Left lung (tissue), 10 donors: Measurements from ENCODE around the gene FHAD1. TPM values are rescaled to one million over a fixed set of nuclear protein-coding genes. Genes with fewer than 3 reads are reported as not detected.

Source experiments
- ATAC-seq: fragments of 200-7000 bp; cut with Tn5 transposase; one replicate; pipeline ENCODE4 v1.9.1; 2020; ENCODE audit warnings: moderate library complexity
- DNase-seq, 4 donors: peaks; one replicate each; pipeline ENCODE4 v3.0.0-alpha.2; 2013 to 2020
- H3K27ac ChIP-seq, 2 donors: fragments of 200-600 bp; sonication (generic) in 1 of 2; one replicate each; pipeline versions ENCODE4 v1.5.0 to v1.8.0; 2020 to 2021
- H3K27me3 ChIP-seq, 2 donors: fragments of 200-600 bp; sonication (generic) in 1 of 2; one replicate each; pipeline versions ENCODE4 v1.5.0 to v1.8.0; 2020 to 2021
- H3K36me3 ChIP-seq, 2 donors: fragments of 200-600 bp; sonication (generic) in 1 of 2; one replicate each; pipeline versions ENCODE4 v1.5.0 to v1.8.0; 2020 to 2021
- H3K4me1 ChIP-seq, 2 donors: fragments of 200-600 bp; one replicate each; pipeline ENCODE4 v1.8.0; 2021
- H3K4me3 ChIP-seq, 2 donors: fragments of 200-600 bp; sonication (generic) in 1 of 2; one replicate each; pipeline versions ENCODE4 v1.5.0 to v1.8.0; 2020 to 2021; ENCODE audit warnings: mild to moderate bottlenecking in 1 of 2
- H3K9me3 ChIP-seq, 2 donors: fragments of 200-600 bp; sonication (generic) in 1 of 2; one replicate each; pipeline versions ENCODE4 v1.5.0 to v1.8.0; 2020 to 2021
- intact Hi-C, 2 donors: fragments of 100-400 bp; cut with DNase I; formaldehyde crosslinking; loops; one replicate each; pipeline versions ENCODE4 v1.11.2 to v1.14.2; 2022
- polyA plus RNA-seq, 6 donors: library from polyadenylated mRNA; unstranded; fragments of 120-200 nt; gene quantifications; one replicate each; pipeline ENCODE4 v1.2.1, GENCODE V29; 2013; ENCODE audit not compliant: insufficient read length in 6 of 6
- total RNA-seq, 2 donors: library from RNA; stranded (reverse); fragmentation: NEBNext Ultra II Directional; extraction: Animal tissue kit (Norgen Biotek cat#: 25700); gene quantifications; one replicate each; pipeline ENCODE4 v1.2.1, GENCODE V29; 2021
- TF ChIP-seq, protein P1 (sequence below), 2 donors: fragments of 200-600 bp; sonication (generic) in 1 of 2; IDR thresholded peaks; one replicate each; pipeline versions ENCODE4 v1.5.0 to v1.8.0; 2021; ENCODE audit warnings: antibody characterized with exemption in 2 of 2
- donor health status: DM: no; HTN: yes; CAD: no.
- donor health status: DM: no; HTN: no; CAD: no.

Gene FHAD1
- total and polyA plus RNA-seq, 8 donors = 1.1 to 8.5 (median 3.9) TPM

- Histone ChIP-seq H3K4me1 (no peaks in the 10 kb centered on the region), H3K27me3 (no peaks in the 10 kb centered on the region), H3K36me3 (no peaks in the 10 kb centered on the region), H3K4me3 (no peak overlapping the region), H3K27ac (no peak overlapping the region), H3K9me3 (peaks cover 0 to 3% of the 10 kb centered on the region in 2 donors)
- DNase-seq (no peak), ATAC-seq (no peak)
- TF ChIP-seq, protein P1, sequence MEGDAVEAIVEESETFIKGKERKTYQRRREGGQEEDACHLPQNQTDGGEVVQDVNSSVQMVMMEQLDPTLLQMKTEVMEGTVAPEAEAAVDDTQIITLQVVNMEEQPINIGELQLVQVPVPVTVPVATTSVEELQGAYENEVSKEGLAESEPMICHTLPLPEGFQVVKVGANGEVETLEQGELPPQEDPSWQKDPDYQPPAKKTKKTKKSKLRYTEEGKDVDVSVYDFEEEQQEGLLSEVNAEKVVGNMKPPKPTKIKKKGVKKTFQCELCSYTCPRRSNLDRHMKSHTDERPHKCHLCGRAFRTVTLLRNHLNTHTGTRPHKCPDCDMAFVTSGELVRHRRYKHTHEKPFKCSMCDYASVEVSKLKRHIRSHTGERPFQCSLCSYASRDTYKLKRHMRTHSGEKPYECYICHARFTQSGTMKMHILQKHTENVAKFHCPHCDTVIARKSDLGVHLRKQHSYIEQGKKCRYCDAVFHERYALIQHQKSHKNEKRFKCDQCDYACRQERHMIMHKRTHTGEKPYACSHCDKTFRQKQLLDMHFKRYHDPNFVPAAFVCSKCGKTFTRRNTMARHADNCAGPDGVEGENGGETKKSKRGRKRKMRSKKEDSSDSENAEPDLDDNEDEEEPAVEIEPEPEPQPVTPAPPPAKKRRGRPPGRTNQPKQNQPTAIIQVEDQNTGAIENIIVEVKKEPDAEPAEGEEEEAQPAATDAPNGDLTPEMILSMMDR (IDR thresholded peaks at IDR 0.05) = no peak
- intact Hi-C loops = loop anchor here in 1 of 2 donors (10.0 kb wide), 1 partner anchor 185 kb away; no protein-coding TSS in a partner anchor
Observed at GRCh38 chr1:15309687-15310086, 62.7 kb downstream of the FHAD1 start.

- Histone ChIP-seq H3K9me3 (peaks cover 0 to 3% of the 10 kb centered on the region in 2 donors), H3K27me3 (no peaks in the 10 kb centered on the region), H3K36me3 (no peaks in the 10 kb centered on the region), H3K27ac (no peak overlapping the region), H3K4me3 (no peak overlapping the region), H3K4me1 (no peaks in the 10 kb centered on the region)
- no peak for ATAC-seq
- TF ChIP-seq, protein P1 (IDR thresholded peaks at IDR 0.05) = no peak
- intact Hi-C loops = no loop called here
- DNase-seq = no peak
Observed at GRCh38 chr1:15310544-15310943, 63.5 kb downstream of the FHAD1 start.

DNA sequence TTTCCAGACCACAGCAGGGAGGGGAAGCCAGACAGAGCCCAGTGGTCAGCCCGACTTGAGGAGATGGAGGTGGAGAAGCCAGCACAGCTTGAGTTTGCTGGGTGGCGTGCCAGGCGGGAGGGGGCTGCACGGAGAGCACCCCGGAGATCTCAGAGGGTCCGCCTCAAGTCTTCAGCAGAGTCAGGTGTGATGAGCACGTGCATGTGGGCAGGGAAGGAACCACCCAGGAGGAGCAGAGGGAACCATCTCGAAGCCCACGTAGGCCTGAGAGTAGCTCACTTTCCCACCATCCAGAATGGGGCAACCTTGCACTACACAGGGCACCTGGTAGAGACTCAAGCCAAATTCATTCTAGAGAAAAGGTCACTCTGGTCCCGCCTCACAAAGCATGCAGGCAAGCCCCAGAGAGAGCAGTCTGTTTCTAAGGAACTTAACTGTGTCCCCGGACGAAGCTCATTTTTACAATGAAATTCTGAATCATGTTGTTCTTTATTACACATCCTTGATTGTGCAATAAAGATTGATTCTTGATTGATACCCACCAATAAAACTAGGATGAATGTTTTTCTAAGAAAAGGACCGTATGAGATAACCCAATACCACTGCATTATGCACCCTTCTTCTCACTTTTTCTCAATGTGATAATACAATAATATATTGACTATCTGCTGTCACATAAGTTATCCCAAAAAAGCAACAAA, 64.2 kb downstream of the FHAD1 start:
- DNase-seq = no peak
- Histone ChIP-seq H3K4me1 (no peaks in the 10 kb centered on the region), H3K36me3 (no peaks in the 10 kb centered on the region), H3K27ac (no peak overlapping the region), H3K4me3 (no peak overlapping the region), H3K27me3 (no peaks in the 10 kb centered on the region), H3K9me3 (peaks cover 0 to 3% of the 10 kb centered on the region in 2 donors)
- no peak for ATAC-seq
- TF ChIP-seq, protein P1 (IDR thresholded peaks at IDR 0.05) = no peak
- intact Hi-C loops = no loop called here

DNA sequence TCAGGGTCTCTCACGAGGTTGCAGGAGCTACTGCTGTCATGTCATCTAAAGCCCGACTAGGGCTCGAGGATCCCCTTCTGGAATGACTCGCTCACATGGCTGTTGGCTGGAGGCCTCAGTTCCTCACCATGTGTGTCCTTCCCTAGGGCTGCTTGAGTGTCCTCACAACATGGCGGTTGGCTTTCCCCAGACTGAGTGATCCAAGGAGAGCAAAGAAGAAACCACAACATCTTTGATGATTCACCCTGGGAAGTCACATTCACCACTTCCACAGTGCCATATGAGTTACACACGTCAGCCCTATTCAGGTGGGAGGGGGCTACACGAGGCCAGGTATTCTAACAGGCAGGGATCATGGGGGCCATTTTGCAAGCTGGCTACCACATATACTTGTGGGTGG, 64.9 kb downstream of the FHAD1 start:
- ATAC-seq (no peak), DNase-seq (no peak)
- Histone ChIP-seq H3K27ac (no peak overlapping the region), H3K27me3 (no peaks in the 10 kb centered on the region), H3K4me1 (no peaks in the 10 kb centered on the region), H3K9me3 (peaks cover 0 to 3% of the 10 kb centered on the region in 2 donors), H3K4me3 (no peak overlapping the region), H3K36me3 (no peaks in the 10 kb centered on the region)
- intact Hi-C loops = no loop called here
- TF ChIP-seq, protein P1 (IDR thresholded peaks at IDR 0.05) = no peak

DNA sequence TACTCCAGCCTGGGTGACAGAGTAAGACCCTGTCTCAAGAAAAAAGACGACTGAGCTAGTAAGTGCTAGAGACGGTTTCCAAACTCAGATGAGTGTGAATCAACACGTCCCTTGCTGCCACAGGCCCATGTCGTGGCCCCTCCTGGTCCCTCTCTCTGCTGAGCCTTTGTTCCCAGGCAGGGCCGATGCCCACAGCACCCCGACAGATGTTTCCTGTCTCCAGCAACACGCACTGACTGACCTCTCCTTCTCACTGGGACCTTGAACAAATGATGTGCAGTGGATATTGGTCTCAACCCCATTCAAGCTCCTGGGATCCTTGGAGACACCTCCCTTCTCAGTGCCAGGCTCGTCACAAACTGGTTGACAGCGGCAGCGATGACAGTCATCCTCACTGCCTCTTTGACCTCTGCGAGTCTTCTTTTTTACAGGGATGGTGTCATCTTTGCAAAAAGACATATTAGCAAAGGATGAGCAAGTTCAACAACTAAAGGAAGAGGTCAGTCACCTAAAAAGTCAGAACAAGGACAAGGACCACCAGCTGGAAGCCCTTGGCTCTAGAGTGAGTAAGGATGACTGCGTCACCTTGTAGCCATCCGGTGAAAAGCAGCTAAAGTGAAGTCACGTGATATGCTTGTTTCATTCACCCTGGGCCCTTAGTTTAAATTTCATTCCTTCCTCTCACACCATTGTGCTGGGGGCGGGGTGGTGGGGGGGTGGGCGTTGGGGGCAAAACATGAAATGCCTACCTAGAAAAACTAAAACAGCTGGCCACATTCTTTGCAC, 65.8 kb downstream of the FHAD1 start:
- DNase-seq = no peak

More for the DNA sequence above, 65.8 kb downstream of the FHAD1 start:
- intact Hi-C loops = no loop called here
- no peak overlapping the region for H3K4me3 ChIP-seq
- H3K27me3 ChIP-seq = no peaks in the 10 kb centered on the region
- no peaks in the 10 kb centered on the region for H3K4me1 ChIP-seq
- no peak for ATAC-seq
- TF ChIP-seq, protein P1 (IDR thresholded peaks at IDR 0.05) = no peak
- peaks cover 0 to 3% of the 10 kb centered on the region in 2 donors for H3K9me3 ChIP-seq
- no peaks in the 10 kb centered on the region for H3K36me3 ChIP-seq
- no peak overlapping the region for H3K27ac ChIP-seq
